Measurements from ENCODE around the gene LGALS3BP. TPM values are rescaled to one million over a fixed set of nuclear protein-coding genes. Genes with fewer than 3 reads are reported as not detected.

Gene LGALS3BP
- total and polyA plus RNA-seq, 2 donors (not counting 1 experiment from before 2014, with no cell fraction given) = 1.8 to 7.5 TPM

DNA sequence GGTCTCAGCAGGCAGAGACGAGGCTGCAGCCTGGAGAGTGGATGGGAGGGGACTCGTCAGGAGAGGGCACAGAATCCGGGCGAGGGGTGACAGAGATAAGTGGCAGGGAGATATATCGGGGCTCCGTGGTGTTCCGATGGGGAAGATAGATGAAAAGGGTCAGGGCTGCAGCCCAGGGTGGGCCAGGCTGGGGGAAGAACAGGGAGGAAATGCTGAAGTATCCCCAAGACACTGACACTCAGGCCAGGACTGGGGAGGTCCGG is 2.1 kb downstream of the LGALS3BP start:
- Histone ChIP-seq H3K4me2 (replicated peaks; ENCODE audit: low read depth, low read length, poor library complexity, severe bottlenecking) (no peak overlapping the region), H3K4me3 (ENCODE audit: control extremely low read depth in 1 of 5, extremely low read depth in 1 of 5, insufficient read depth in 1 of 5, low read depth in 2 of 5, low read length in 4 of 5) (no peak overlapping the region), H3K36me3 (replicated peaks in 1 of 2; ENCODE audit: control extremely low read depth in 1 of 2, control insufficient read depth in 1 of 2, extremely low read depth in 1 of 2, insufficient read depth in 2 of 2, low read length in 1 of 2) (no peaks in the 10 kb centered on the region), H3K27me3 (replicated peaks in 1 of 4; ENCODE audit: control extremely low read depth in 1 of 4, control insufficient read depth in 3 of 4, insufficient read depth in 4 of 4, low read length in 3 of 4) (no peaks in the 10 kb centered on the region), H3K9me3 (ENCODE audit: control extremely low read depth in 1 of 3, control insufficient read depth in 2 of 3, insufficient read depth in 1 of 3, low read length in 2 of 3) (no peaks in the 10 kb centered on the region), H4K20me1 (ENCODE audit: control insufficient read depth, insufficient read depth, low read length, poor library complexity, severe bottlenecking) (no peaks in the 10 kb centered on the region), H3K79me2 (ENCODE audit: control insufficient read depth, insufficient read depth, low read length) (no peaks in the 10 kb centered on the region), H3K27ac (ENCODE audit: low read length in 2 of 2) (no peak overlapping the region), H3K9ac (ENCODE audit: low read length) (no peak overlapping the region), H2AFZ (ENCODE audit: insufficient read depth, low read depth, low read length, poor library complexity, severe bottlenecking) (no peak overlapping the region), H3K4me1 (ENCODE audit: control insufficient read depth in 2 of 2, insufficient read depth in 2 of 2, low read length in 2 of 2) (peaks cover 8 to 33% of the 10 kb centered on the region in 2 donors)
- intact Hi-C loops (cut with micrococcal nuclease) = no loop called here
- 90% methylated on average over 7 of the region's 8 CpGs for WGBS (ENCODE audit: insufficient coverage)
- Mint-ChIP-seq H3K27me3 (no peaks in the 10 kb centered on the region), H3K27ac (no peak overlapping the region), H3K4me1 (peaks cover 9% of the 10 kb centered on the region), H3K4me3 (peak overlapping the region; percentile 7), H3K9me3 (ENCODE audit: insufficient read depth) (no peaks in the 10 kb centered on the region)
- TF ChIP-seq, protein P1, sequence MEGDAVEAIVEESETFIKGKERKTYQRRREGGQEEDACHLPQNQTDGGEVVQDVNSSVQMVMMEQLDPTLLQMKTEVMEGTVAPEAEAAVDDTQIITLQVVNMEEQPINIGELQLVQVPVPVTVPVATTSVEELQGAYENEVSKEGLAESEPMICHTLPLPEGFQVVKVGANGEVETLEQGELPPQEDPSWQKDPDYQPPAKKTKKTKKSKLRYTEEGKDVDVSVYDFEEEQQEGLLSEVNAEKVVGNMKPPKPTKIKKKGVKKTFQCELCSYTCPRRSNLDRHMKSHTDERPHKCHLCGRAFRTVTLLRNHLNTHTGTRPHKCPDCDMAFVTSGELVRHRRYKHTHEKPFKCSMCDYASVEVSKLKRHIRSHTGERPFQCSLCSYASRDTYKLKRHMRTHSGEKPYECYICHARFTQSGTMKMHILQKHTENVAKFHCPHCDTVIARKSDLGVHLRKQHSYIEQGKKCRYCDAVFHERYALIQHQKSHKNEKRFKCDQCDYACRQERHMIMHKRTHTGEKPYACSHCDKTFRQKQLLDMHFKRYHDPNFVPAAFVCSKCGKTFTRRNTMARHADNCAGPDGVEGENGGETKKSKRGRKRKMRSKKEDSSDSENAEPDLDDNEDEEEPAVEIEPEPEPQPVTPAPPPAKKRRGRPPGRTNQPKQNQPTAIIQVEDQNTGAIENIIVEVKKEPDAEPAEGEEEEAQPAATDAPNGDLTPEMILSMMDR (IDR thresholded peaks at IDR 0.05) = no peak
- no peak for TF ChIP-seq EZH2 (IDR thresholded peaks at IDR 0.05; ENCODE audit: borderline replicate concordance, insufficient read depth, low read depth, low read length, poor library complexity, severe bottlenecking)
- DNase-seq (no peak), ATAC-seq (ENCODE audit: low read depth) (no peak)
- ChIA-PET CTCF (no interaction called here), POLR2A (no interaction called here)

DNA sequence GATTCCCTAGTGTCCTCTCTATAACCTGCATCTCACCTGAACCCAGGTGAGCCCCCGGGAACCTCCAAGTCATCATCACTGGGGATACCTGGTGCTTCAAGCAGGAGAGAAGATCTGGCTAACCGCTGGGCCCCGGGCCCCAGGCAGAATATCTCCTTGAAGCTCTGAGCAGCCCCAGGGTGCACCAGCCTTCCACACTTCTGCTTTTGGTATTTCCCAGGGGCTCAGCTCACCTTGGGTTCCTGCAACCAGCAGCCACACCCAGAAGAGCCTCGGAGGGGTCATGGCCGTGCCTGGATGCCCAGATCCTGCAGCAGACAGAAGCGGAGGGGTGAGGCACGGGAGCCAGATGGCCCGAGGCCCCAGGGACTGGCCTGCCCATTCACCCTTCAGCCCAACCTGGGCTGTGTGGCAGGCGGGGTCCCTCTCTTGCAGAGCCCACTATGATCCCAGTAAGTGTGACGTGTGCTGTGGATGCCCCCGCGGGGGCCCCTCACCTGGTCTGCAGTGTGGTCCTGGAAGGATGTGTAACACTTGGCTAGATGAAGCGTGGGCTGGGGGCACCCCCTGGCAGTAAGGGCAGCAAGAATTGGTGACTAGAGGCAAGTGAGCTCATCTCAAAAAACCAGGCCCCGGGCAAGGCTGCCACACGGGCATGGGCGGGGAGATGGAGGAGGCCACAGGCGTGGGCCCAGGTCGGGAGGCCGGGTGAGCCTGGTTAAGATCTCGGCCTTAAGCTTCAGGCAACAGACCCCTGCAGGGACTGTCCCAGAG is 2.6 kb downstream of the LGALS3BP start:
- peaks cover 9% of the 10 kb centered on the region for H3K4me1 Mint-ChIP-seq
- peak overlapping the region; percentile 13 for H3K4me3 Mint-ChIP-seq
- CTCF ChIA-PET = interaction anchor here (0.9 to 1.4 kb wide), 4 partner anchors 10 to 114 kb away, joined by 3 to 5 read pairs (median 3); no protein-coding TSS in a partner anchor
- Histone ChIP-seq H3K27me3 (replicated peaks in 1 of 4; ENCODE audit: control extremely low read depth in 1 of 4, control insufficient read depth in 3 of 4, insufficient read depth in 4 of 4, low read length in 3 of 4) (no peaks in the 10 kb centered on the region), H3K36me3 (replicated peaks in 1 of 2; ENCODE audit: control extremely low read depth in 1 of 2, control insufficient read depth in 1 of 2, extremely low read depth in 1 of 2, insufficient read depth in 2 of 2, low read length in 1 of 2) (no peaks in the 10 kb centered on the region), H3K4me3 (ENCODE audit: control extremely low read depth in 1 of 5, extremely low read depth in 1 of 5, insufficient read depth in 1 of 5, low read depth in 2 of 5, low read length in 4 of 5) (no peak overlapping the region), H2AFZ (ENCODE audit: insufficient read depth, low read depth, low read length, poor library complexity, severe bottlenecking) (no peak overlapping the region), H4K20me1 (ENCODE audit: control insufficient read depth, insufficient read depth, low read length, poor library complexity, severe bottlenecking) (no peaks in the 10 kb centered on the region), H3K9ac (ENCODE audit: low read length) (no peak overlapping the region), H3K79me2 (ENCODE audit: control insufficient read depth, insufficient read depth, low read length) (no peaks in the 10 kb centered on the region), H3K4me1 (ENCODE audit: control insufficient read depth in 2 of 2, insufficient read depth in 2 of 2, low read length in 2 of 2) (peaks cover 8 to 33% of the 10 kb centered on the region in 2 donors), H3K27ac (ENCODE audit: low read length in 2 of 2) (no peak overlapping the region), H3K4me2 (replicated peaks; ENCODE audit: low read depth, low read length, poor library complexity, severe bottlenecking) (peak overlapping the region; percentile 52), H3K9me3 (ENCODE audit: control extremely low read depth in 1 of 3, control insufficient read depth in 2 of 3, insufficient read depth in 1 of 3, low read length in 2 of 3) (no peaks in the 10 kb centered on the region)
- peak; percentile 64 for ATAC-seq (ENCODE audit: low read depth)
- WGBS (ENCODE audit: insufficient coverage) = 67% methylated on average over 18 of the region's 20 CpGs
- peak; percentile 50 for DNase-seq
- no peaks in the 10 kb centered on the region for H3K9me3 Mint-ChIP-seq (ENCODE audit: insufficient read depth)
- H3K27me3 Mint-ChIP-seq = no peaks in the 10 kb centered on the region
- TF ChIP-seq EZH2 (IDR thresholded peaks at IDR 0.05; ENCODE audit: borderline replicate concordance, insufficient read depth, low read depth, low read length, poor library complexity, severe bottlenecking) = no peak
- TF ChIP-seq, protein P1 (IDR thresholded peaks at IDR 0.05) = no peak
- intact Hi-C loops (cut with micrococcal nuclease) = no loop called here
- POLR2A ChIA-PET = no interaction called here
- no peak overlapping the region for H3K27ac Mint-ChIP-seq
